GM23338 (cell line): Measurements from ENCODE around the gene MYO1D. TPM values are rescaled to one million over a fixed set of nuclear protein-coding genes. Genes with fewer than 3 reads are reported as not detected.

Experiments used
- ATAC-seq: fragments of 200-7000 bp; cut with Tn5 transposase; 3 replicates; pipeline ENCODE4 v1.9.1; 2020
- DNase-seq: peaks from one replicate; pipeline ENCODE4 v3.0.0-alpha.2; 2015; ENCODE audit warnings: low spot score
- H2AFZ ChIP-seq: fragments of 200-600 bp; sonication (generic); 2 replicates; pipeline ENCODE4 v1.8.0; 2016; ENCODE audit warnings: antibody characterized with exemption, mild to moderate bottlenecking, moderate library complexity
- H3F3A ChIP-seq: fragments of 200-600 bp; sonication (generic); replicated peaks from 2 replicates; pipeline ENCODE4 v1.8.0; 2017; ENCODE audit warnings: antibody characterized with exemption, mixed run types, low read depth
- H3K27ac ChIP-seq: fragments of 200-600 bp; sonication (generic); 2 replicates; pipeline ENCODE4 v1.6.1; 2016; ENCODE audit warnings: low read depth
- H3K27me3 ChIP-seq: fragments of 200-600 bp; sonication (generic); 2 replicates; pipeline ENCODE4 v1.8.0; 2016; ENCODE audit warnings: mild to moderate bottlenecking, mixed run types, moderate library complexity; ENCODE audit not compliant: insufficient read depth
- H3K36me3 ChIP-seq: fragments of 200-600 bp; sonication (generic); 2 replicates; pipeline ENCODE4 v1.8.0; 2016; ENCODE audit warnings: mild to moderate bottlenecking; ENCODE audit not compliant: insufficient read depth
- H3K4me1 ChIP-seq: fragments of 200-600 bp; sonication (generic); 2 replicates; pipeline ENCODE4 v1.8.0; 2016; ENCODE audit warnings: mild to moderate bottlenecking, moderate library complexity; ENCODE audit not compliant: insufficient read depth
- H3K4me2 ChIP-seq: fragments of 200-600 bp; sonication (generic); 2 replicates; pipeline ENCODE4 v1.7.1; 2017; ENCODE audit warnings: mixed run types
- H3K4me3 ChIP-seq: fragments of 200-600 bp; sonication (generic); 2 replicates; pipeline ENCODE4 v1.6.1; 2016; ENCODE audit warnings: mixed run types
- H3K79me2 ChIP-seq: fragments of 200-600 bp; sonication (generic); replicated peaks from 2 replicates; pipeline ENCODE4 v1.8.0; 2017; ENCODE audit warnings: mild to moderate bottlenecking; ENCODE audit not compliant: insufficient read depth
- H3K9me2 ChIP-seq: fragments of 200-600 bp; sonication (generic); 2 replicates; pipeline ENCODE4 v1.8.0; 2017; ENCODE audit not compliant: insufficient read depth
- H4K20me1 ChIP-seq: fragments of 200-600 bp; sonication (generic); replicated peaks from 2 replicates; pipeline ENCODE4 v1.8.0; 2017; ENCODE audit warnings: mild to moderate bottlenecking; ENCODE audit not compliant: insufficient read depth
- H3K27ac Mint-ChIP-seq: 2 replicates; pipeline ENCODE4 v1.8.0; 2020; ENCODE audit warnings: inconsistent platforms, mild to moderate bottlenecking, moderate library complexity, mixed read lengths
- H3K27me3 Mint-ChIP-seq: 3 replicates; pipeline ENCODE4 v1.8.0; 2022; ENCODE audit warnings: low read depth, mild to moderate bottlenecking, moderate library complexity, mixed read lengths, inconsistent platforms; ENCODE audit not compliant: insufficient read depth, poor library complexity
- H3K36me3 Mint-ChIP-seq: 3 replicates; pipeline ENCODE4 v1.8.0; 2021; ENCODE audit warnings: low read depth, mild to moderate bottlenecking, inconsistent platforms, moderate library complexity, mixed read lengths
- H3K4me1 Mint-ChIP-seq: 3 replicates; pipeline ENCODE4 v1.8.0; 2020; ENCODE audit warnings: mild to moderate bottlenecking, inconsistent platforms, mixed read lengths
- H3K4me3 Mint-ChIP-seq: 3 replicates; pipeline ENCODE4 v1.8.0; 2021; ENCODE audit warnings: moderate library complexity, mild to moderate bottlenecking, inconsistent platforms, mixed read lengths
- H3K9me3 Mint-ChIP-seq: 3 replicates; pipeline ENCODE4 v1.8.0; 2020; ENCODE audit warnings: moderate library complexity, mild to moderate bottlenecking, inconsistent platforms, mixed read lengths
- CREB1 ChIP-seq: fragments of 250-450 bp; sonication (Bioruptor Pico); IDR thresholded peaks from 2 replicates; pipeline ENCODE4 v1.5.0; 2020; ENCODE audit warnings: low read depth, mild to moderate bottlenecking, moderate library complexity
- EZH2 ChIP-seq: fragments of 200-600 bp; sonication (generic); IDR thresholded peaks from one replicate; pipeline ENCODE4 v1.8.0; 2017; ENCODE audit warnings: antibody characterized with exemption, mild to moderate bottlenecking, low read depth; ENCODE audit not compliant: unreplicated experiment
- EZH2phosphoT487 ChIP-seq: fragments of 200-600 bp; sonication (generic); IDR thresholded peaks from one replicate; pipeline ENCODE4 v1.8.1; 2018; ENCODE audit warnings: antibody characterized with exemption; ENCODE audit not compliant: unreplicated experiment
- JUNB ChIP-seq: IDR thresholded peaks from one replicate; pipeline ENCODE4 v1.6.1; 2016; ENCODE audit warnings: antibody characterized with exemption; ENCODE audit not compliant: unreplicated experiment
- NANOG ChIP-seq: IDR thresholded peaks from 2 replicates; pipeline ENCODE4 v1.6.1; 2016; ENCODE audit warnings: antibody characterized with exemption, borderline replicate concordance
- POLR2AphosphoS5 ChIP-seq: IDR thresholded peaks from 2 replicates; pipeline ENCODE4 v1.6.1; 2016; ENCODE audit warnings: antibody characterized with exemption, low read depth
- REST ChIP-seq: IDR thresholded peaks from one replicate; pipeline ENCODE4 v1.6.1; 2018; ENCODE audit warnings: antibody characterized with exemption; ENCODE audit not compliant: unreplicated experiment
- STAT1 ChIP-seq: IDR thresholded peaks from one replicate; pipeline ENCODE4 v1.6.1; 2016; ENCODE audit warnings: antibody characterized with exemption; ENCODE audit not compliant: unreplicated experiment
- ZNF114 ChIP-seq: fragments of 250-450 bp; sonication (Bioruptor Pico); IDR thresholded peaks from 2 replicates; pipeline ENCODE4 v1.5.0; 2020; ENCODE audit warnings: mild to moderate bottlenecking, moderate library complexity
- ZNF331 ChIP-seq: fragments of 250-450 bp; sonication (Bioruptor Pico); IDR thresholded peaks from 2 replicates; pipeline ENCODE4 v1.5.0; 2020; ENCODE audit warnings: low read depth, mild to moderate bottlenecking, moderate library complexity
- ZNF462 ChIP-seq: fragments of 250-450 bp; sonication (Bioruptor Pico); IDR thresholded peaks from 2 replicates; pipeline ENCODE4 v1.5.0; 2020; ENCODE audit warnings: mild to moderate bottlenecking, moderate library complexity
- polyA plus RNA-seq: library from polyadenylated mRNA; unstranded; fragments of >200 nt; fragmentation: Nextera tagmentation; extraction: Ambion mirVana; gene quantifications from 2 replicates; pipeline ENCODE4 v1.2.1, GENCODE V29; 2016
- total RNA-seq: library from RNA; depleted of rRNA; stranded (reverse); fragments of >200 nt; shearing (Covaris generic); gene quantifications from 2 replicates; pipeline ENCODE4 v1.2.3, GENCODE V29; 2014
- TF ChIP-seq, protein P1 (sequence below), 2 experiments: fragments of 200-600 bp in 1 of 2; sonication (generic) in 1 of 2; conservative IDR thresholded peaks; 2 replicates each; pipeline versions ENCODE4 v1.5.1 to v1.6.1; 2016 to 2017; ENCODE audit warnings: antibody characterized with exemption in 2 of 2, low read depth in 2 of 2, mild to moderate bottlenecking in 2 of 2, moderate library complexity in 1 of 2
- TF ChIP-seq, protein P2 (sequence below): IDR thresholded peaks from 2 replicates; pipeline ENCODE4 v1.6.1; 2016; ENCODE audit warnings: antibody characterized with exemption

Gene MYO1D
- total and polyA plus RNA-seq, 2 experiments from 2014 or later = 8.6 to 28.6 TPM

- H3K79me2 ChIP-seq = peaks cover 22% of the 10 kb centered on the region
These were observed 28.9 kb downstream of the MYO1D start for GRCh38 chr17:32847977-32848376.

More at GRCh38 chr17:32847977-32848376, 28.9 kb downstream of the MYO1D start:
- Histone ChIP-seq H2AFZ (no peak overlapping the region), H3K4me3 (no peak overlapping the region), H3K27ac (no peak overlapping the region), H3K9me2 (no peaks in the 10 kb centered on the region), H3K36me3 (no peaks in the 10 kb centered on the region), H3F3A (no peaks in the 10 kb centered on the region), H3K4me2 (no peak overlapping the region), H3K27me3 (no peaks in the 10 kb centered on the region), H4K20me1 (0 out of 2 replicates have a peak, but pooled peaks cover 7% of the 10 kb centered on the region), H3K4me1 (no peaks in the 10 kb centered on the region)
- Mint-ChIP-seq H3K36me3 (no peaks in the 10 kb centered on the region), H3K4me1 (peaks cover 2% of the 10 kb centered on the region), H3K9me3 (no peaks in the 10 kb centered on the region), H3K4me3 (no peak overlapping the region), H3K27me3 (no peaks in the 10 kb centered on the region), H3K27ac (no peak overlapping the region)
- ATAC-seq (no peak), DNase-seq (no peak)
- TF ChIP-seq JUNB (no peak), EZH2phosphoT487 (no peak), REST (no peak), EZH2 (no peak), POLR2AphosphoS5 (no peak), STAT1 (no peak), CREB1 (no peak), ZNF114 (CRISPR knock-in tag) (no peak), NANOG (no peak), ZNF462 (CRISPR knock-in tag) (no peak), ZNF331 (CRISPR knock-in tag) (no peak)
- TF ChIP-seq, protein P1, sequence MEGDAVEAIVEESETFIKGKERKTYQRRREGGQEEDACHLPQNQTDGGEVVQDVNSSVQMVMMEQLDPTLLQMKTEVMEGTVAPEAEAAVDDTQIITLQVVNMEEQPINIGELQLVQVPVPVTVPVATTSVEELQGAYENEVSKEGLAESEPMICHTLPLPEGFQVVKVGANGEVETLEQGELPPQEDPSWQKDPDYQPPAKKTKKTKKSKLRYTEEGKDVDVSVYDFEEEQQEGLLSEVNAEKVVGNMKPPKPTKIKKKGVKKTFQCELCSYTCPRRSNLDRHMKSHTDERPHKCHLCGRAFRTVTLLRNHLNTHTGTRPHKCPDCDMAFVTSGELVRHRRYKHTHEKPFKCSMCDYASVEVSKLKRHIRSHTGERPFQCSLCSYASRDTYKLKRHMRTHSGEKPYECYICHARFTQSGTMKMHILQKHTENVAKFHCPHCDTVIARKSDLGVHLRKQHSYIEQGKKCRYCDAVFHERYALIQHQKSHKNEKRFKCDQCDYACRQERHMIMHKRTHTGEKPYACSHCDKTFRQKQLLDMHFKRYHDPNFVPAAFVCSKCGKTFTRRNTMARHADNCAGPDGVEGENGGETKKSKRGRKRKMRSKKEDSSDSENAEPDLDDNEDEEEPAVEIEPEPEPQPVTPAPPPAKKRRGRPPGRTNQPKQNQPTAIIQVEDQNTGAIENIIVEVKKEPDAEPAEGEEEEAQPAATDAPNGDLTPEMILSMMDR (conservative IDR thresholded peaks at IDR 0.05; ENCODE audit: low read depth in 2 of 2) = no peak
- TF ChIP-seq, protein P2, sequence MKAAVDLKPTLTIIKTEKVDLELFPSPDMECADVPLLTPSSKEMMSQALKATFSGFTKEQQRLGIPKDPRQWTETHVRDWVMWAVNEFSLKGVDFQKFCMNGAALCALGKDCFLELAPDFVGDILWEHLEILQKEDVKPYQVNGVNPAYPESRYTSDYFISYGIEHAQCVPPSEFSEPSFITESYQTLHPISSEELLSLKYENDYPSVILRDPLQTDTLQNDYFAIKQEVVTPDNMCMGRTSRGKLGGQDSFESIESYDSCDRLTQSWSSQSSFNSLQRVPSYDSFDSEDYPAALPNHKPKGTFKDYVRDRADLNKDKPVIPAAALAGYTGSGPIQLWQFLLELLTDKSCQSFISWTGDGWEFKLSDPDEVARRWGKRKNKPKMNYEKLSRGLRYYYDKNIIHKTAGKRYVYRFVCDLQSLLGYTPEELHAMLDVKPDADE = no peak
